ENCODE results near the gene PRDM16. TPM values are rescaled to one million over a fixed set of nuclear protein-coding genes. Genes with fewer than 3 reads are reported as not detected.

PRDM16 gene
- polyA plus RNA-seq, 1 of the 3 experiments (the other 2 are of a cell fraction): not detected

DNA sequence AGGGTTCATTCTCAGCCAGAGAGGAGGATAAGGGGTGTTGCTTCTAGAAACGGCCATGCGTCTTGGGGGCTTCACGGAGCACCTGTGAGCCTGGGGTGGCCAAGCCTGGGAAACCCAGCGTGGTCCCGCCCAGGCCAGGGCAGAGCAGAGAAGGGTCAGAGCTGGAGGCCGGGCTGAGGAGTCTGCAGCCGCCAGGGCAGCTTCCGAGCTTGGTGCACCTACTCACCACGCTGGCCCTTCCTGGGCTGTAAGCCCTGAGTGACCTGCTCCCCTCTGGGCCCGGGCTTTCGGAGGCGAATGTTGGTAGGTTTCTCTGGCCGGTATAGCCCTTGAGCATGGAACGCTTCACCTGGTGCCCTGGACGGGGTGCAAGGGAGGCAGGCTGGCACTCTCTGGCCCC lies 215.7 kb downstream of the PRDM16 start:
- ChIA-PET CTCF (no interaction called here), POLR2A (no interaction called here)
- Histone ChIP-seq H4K20me1 (ENCODE audit: insufficient read depth) (no peaks in the 10 kb centered on the region), H3K27ac (ENCODE audit: low read depth in 2 of 2, low read length in 1 of 2) (no peak overlapping the region), H3F3A (replicated peaks; ENCODE audit: insufficient read depth) (no peaks in the 10 kb centered on the region), H3K79me2 (ENCODE audit: insufficient read depth) (no peaks in the 10 kb centered on the region), H3K9me2 (no peaks in the 10 kb centered on the region), H3K4me2 (no peak overlapping the region), H3K4me3 (ENCODE audit: low read depth in 2 of 2, low read length in 1 of 2) (no peak overlapping the region), H3K4me1 (ENCODE audit: control insufficient read depth in 1 of 2, insufficient read depth in 2 of 2, low read depth in 1 of 2, low read length in 1 of 2) (no peaks in the 10 kb centered on the region), H3K9me3 (no peaks in the 10 kb centered on the region), H3K36me3 (replicated peaks in 1 of 2; ENCODE audit: control insufficient read depth in 1 of 2, insufficient read depth in 2 of 2, low read length in 1 of 2) (no peaks in the 10 kb centered on the region), H2AFZ (ENCODE audit: low read depth) (no peak overlapping the region), H3K27me3 (ENCODE audit: insufficient read depth) (peaks cover 58% of the 10 kb centered on the region), H3K9ac (no peak overlapping the region)
- no peak for DNase-seq
- WGBS (ENCODE audit: low lambda C conversion rate): 14% methylated on average over 7 of the region's 15 CpGs
- TF ChIP-seq, protein P1, sequence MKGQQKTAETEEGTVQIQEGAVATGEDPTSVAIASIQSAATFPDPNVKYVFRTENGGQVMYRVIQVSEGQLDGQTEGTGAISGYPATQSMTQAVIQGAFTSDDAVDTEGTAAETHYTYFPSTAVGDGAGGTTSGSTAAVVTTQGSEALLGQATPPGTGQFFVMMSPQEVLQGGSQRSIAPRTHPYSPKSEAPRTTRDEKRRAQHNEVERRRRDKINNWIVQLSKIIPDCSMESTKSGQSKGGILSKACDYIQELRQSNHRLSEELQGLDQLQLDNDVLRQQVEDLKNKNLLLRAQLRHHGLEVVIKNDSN (IDR thresholded peaks at IDR 0.05; ENCODE audit: borderline replicate concordance, low read depth): no peak
- TF ChIP-seq, protein P2, sequence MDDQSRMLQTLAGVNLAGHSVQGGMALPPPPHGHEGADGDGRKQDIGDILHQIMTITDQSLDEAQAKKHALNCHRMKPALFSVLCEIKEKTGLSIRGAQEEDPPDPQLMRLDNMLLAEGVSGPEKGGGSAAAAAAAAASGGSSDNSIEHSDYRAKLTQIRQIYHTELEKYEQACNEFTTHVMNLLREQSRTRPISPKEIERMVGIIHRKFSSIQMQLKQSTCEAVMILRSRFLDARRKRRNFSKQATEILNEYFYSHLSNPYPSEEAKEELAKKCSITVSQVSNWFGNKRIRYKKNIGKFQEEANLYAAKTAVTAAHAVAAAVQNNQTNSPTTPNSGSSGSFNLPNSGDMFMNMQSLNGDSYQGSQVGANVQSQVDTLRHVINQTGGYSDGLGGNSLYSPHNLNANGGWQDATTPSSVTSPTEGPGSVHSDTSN (IDR thresholded peaks at IDR 0.05): no peak
- TF ChIP-seq FOXM1 (IDR thresholded peaks at IDR 0.05; ENCODE audit: low read depth): no peak
- TF ChIP-seq ELF1 (IDR thresholded peaks at IDR 0.05): no peak
- no peak for TF ChIP-seq RCOR1 (IDR thresholded peaks at IDR 0.05; ENCODE audit: low read length)
- TF ChIP-seq JUND (IDR thresholded peaks at IDR 0.05): no peak
- TF ChIP-seq FOSL2 (IDR thresholded peaks at IDR 0.05; ENCODE audit: borderline replicate concordance, low read depth): no peak
- no peak for TF ChIP-seq TEAD4 (IDR thresholded peaks at IDR 0.05; ENCODE audit: borderline replicate concordance, insufficient read depth)

DNA sequence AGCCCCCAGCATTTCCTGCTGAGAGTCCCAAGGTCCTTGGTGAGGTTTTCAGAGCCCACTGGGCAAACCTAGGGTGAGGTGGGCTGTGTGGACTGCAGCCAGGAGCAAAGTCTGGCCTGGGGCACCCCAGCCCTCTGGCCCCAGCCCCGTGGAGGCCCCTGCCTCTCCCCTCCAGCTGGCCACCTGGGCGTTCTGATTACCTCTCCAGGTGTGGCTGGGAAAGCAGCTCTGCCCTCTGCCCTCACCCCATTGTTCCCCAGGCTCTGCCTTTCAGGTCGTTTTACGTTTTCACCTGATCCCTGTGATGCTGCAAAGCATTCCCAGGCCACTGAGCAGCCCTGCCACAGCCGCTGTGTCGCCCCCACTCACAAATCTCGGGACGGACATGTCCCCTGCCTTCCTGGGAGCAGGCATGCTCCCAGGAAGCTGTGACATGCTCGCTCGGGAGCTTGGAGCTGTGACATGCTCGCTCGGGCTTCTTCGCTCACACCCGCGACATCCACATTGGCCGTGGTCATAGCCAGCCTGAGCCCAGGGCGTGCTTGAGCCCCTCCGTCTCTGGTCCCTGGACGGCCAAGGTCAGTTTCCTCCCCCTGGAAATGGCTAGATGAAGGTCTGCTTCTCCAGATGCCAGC lies 216.2 kb downstream of the PRDM16 start:
- ChIA-PET CTCF (no interaction called here), POLR2A (no interaction called here)
- Histone ChIP-seq H3K79me2 (ENCODE audit: insufficient read depth) (no peaks in the 10 kb centered on the region), H3K9me3 (no peaks in the 10 kb centered on the region), H3K4me2 (no peak overlapping the region), H3F3A (replicated peaks; ENCODE audit: insufficient read depth) (no peaks in the 10 kb centered on the region), H3K36me3 (replicated peaks in 1 of 2; ENCODE audit: control insufficient read depth in 1 of 2, insufficient read depth in 2 of 2, low read length in 1 of 2) (no peaks in the 10 kb centered on the region), H3K27me3 (ENCODE audit: insufficient read depth) (peaks cover 63% of the 10 kb centered on the region), H3K27ac (ENCODE audit: low read depth in 2 of 2, low read length in 1 of 2) (no peak overlapping the region), H3K4me3 (ENCODE audit: low read depth in 2 of 2, low read length in 1 of 2) (no peak overlapping the region), H4K20me1 (ENCODE audit: insufficient read depth) (no peaks in the 10 kb centered on the region), H3K4me1 (ENCODE audit: control insufficient read depth in 1 of 2, insufficient read depth in 2 of 2, low read depth in 1 of 2, low read length in 1 of 2) (no peaks in the 10 kb centered on the region), H3K9me2 (no peaks in the 10 kb centered on the region), H3K9ac (no peak overlapping the region), H2AFZ (ENCODE audit: low read depth) (no peak overlapping the region)
- 7% methylated on average over 5 of the region's 19 CpGs for WGBS (ENCODE audit: low lambda C conversion rate)
- DNase-seq: no peak
- no peak for TF ChIP-seq RXRA (IDR thresholded peaks at IDR 0.05; ENCODE audit: borderline replicate concordance, low read depth)
- TF ChIP-seq RCOR1 (IDR thresholded peaks at IDR 0.05; ENCODE audit: low read length): no peak
- TF ChIP-seq, protein P3, sequence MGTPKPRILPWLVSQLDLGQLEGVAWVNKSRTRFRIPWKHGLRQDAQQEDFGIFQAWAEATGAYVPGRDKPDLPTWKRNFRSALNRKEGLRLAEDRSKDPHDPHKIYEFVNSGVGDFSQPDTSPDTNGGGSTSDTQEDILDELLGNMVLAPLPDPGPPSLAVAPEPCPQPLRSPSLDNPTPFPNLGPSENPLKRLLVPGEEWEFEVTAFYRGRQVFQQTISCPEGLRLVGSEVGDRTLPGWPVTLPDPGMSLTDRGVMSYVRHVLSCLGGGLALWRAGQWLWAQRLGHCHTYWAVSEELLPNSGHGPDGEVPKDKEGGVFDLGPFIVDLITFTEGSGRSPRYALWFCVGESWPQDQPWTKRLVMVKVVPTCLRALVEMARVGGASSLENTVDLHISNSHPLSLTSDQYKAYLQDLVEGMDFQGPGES (IDR thresholded peaks at IDR 0.05; ENCODE audit: low read depth, low read length): no peak
- no peak for TF ChIP-seq JUND (IDR thresholded peaks at IDR 0.05)
- no peak for TF ChIP-seq SMC3 (IDR thresholded peaks at IDR 0.05; ENCODE audit: low read depth, low read length)
- TF ChIP-seq, protein P4, sequence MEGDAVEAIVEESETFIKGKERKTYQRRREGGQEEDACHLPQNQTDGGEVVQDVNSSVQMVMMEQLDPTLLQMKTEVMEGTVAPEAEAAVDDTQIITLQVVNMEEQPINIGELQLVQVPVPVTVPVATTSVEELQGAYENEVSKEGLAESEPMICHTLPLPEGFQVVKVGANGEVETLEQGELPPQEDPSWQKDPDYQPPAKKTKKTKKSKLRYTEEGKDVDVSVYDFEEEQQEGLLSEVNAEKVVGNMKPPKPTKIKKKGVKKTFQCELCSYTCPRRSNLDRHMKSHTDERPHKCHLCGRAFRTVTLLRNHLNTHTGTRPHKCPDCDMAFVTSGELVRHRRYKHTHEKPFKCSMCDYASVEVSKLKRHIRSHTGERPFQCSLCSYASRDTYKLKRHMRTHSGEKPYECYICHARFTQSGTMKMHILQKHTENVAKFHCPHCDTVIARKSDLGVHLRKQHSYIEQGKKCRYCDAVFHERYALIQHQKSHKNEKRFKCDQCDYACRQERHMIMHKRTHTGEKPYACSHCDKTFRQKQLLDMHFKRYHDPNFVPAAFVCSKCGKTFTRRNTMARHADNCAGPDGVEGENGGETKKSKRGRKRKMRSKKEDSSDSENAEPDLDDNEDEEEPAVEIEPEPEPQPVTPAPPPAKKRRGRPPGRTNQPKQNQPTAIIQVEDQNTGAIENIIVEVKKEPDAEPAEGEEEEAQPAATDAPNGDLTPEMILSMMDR (IDR thresholded peaks at IDR 0.05): no peak
- TF ChIP-seq EZH2phosphoT487 (IDR thresholded peaks at IDR 0.05; ENCODE audit: borderline replicate concordance, low read depth): no peak
- no peak for TF ChIP-seq ELF1 (IDR thresholded peaks at IDR 0.05)
- TF ChIP-seq, protein P5, sequence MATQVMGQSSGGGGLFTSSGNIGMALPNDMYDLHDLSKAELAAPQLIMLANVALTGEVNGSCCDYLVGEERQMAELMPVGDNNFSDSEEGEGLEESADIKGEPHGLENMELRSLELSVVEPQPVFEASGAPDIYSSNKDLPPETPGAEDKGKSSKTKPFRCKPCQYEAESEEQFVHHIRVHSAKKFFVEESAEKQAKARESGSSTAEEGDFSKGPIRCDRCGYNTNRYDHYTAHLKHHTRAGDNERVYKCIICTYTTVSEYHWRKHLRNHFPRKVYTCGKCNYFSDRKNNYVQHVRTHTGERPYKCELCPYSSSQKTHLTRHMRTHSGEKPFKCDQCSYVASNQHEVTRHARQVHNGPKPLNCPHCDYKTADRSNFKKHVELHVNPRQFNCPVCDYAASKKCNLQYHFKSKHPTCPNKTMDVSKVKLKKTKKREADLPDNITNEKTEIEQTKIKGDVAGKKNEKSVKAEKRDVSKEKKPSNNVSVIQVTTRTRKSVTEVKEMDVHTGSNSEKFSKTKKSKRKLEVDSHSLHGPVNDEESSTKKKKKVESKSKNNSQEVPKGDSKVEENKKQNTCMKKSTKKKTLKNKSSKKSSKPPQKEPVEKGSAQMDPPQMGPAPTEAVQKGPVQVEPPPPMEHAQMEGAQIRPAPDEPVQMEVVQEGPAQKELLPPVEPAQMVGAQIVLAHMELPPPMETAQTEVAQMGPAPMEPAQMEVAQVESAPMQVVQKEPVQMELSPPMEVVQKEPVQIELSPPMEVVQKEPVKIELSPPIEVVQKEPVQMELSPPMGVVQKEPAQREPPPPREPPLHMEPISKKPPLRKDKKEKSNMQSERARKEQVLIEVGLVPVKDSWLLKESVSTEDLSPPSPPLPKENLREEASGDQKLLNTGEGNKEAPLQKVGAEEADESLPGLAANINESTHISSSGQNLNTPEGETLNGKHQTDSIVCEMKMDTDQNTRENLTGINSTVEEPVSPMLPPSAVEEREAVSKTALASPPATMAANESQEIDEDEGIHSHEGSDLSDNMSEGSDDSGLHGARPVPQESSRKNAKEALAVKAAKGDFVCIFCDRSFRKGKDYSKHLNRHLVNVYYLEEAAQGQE (IDR thresholded peaks at IDR 0.05; ENCODE audit: low read depth, low read length): no peak
- TF ChIP-seq, protein P6, sequence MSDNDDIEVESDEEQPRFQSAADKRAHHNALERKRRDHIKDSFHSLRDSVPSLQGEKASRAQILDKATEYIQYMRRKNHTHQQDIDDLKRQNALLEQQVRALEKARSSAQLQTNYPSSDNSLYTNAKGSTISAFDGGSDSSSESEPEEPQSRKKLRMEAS (IDR thresholded peaks at IDR 0.05; ENCODE audit: low read depth): no peak

Measured in SK-N-SH (cell line).